Measurements from ENCODE around the gene AAGAB. TPM values are rescaled to one million over a fixed set of nuclear protein-coding genes. Genes with fewer than 3 reads are reported as not detected.

The AAGAB gene
- total and polyA plus RNA-seq, 7 donors, result 22.4 to 48.1 (median 34.5) TPM

DNA sequence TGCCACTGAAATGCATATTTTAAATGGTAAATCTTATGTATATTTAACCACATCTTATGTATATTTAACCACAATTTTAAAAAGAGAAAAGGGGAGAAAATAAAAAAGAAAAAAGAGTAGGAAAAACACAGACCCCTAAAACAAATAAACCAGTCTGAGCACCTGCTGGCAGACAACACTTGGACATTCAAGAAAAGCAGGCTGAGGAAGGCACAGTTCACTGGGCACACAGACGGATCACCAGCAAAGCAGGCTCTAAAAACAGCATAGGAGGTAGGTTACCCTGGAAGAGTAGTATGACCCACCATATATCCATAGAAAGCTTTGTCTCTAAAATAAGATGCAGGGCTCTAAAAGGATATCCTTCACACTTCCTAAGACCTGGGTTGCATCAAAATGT is 27.0 kb downstream of the AAGAB start:
- Histone ChIP-seq H3K9me3 (no peaks in the 10 kb centered on the region), H3K4me3 (no peak overlapping the region), H3K36me3 (peaks cover 0 to 38% (median 15%) of the 10 kb centered on the region in 4 donors), H3K4me1 (no peaks in the 10 kb centered on the region), H3K27me3 (no peaks in the 10 kb centered on the region), H3K27ac (no peak overlapping the region)
- TF ChIP-seq EP300 (IDR thresholded peaks at IDR 0.05) (no peak), POLR2A (IDR thresholded peaks at IDR 0.05) (no peak), POLR2AphosphoS5 (IDR thresholded peaks at IDR 0.05) (no peak)
- TF ChIP-seq, protein P1, sequence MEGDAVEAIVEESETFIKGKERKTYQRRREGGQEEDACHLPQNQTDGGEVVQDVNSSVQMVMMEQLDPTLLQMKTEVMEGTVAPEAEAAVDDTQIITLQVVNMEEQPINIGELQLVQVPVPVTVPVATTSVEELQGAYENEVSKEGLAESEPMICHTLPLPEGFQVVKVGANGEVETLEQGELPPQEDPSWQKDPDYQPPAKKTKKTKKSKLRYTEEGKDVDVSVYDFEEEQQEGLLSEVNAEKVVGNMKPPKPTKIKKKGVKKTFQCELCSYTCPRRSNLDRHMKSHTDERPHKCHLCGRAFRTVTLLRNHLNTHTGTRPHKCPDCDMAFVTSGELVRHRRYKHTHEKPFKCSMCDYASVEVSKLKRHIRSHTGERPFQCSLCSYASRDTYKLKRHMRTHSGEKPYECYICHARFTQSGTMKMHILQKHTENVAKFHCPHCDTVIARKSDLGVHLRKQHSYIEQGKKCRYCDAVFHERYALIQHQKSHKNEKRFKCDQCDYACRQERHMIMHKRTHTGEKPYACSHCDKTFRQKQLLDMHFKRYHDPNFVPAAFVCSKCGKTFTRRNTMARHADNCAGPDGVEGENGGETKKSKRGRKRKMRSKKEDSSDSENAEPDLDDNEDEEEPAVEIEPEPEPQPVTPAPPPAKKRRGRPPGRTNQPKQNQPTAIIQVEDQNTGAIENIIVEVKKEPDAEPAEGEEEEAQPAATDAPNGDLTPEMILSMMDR (IDR thresholded peaks at IDR 0.05), result no peak
- intact Hi-C loops (cut with DNase I), result no loop called here
- 84 to 94% methylated on average over 1 of the region's 1 CpG for WGBS, 2 donors
- DNase-seq, result no peak

DNA sequence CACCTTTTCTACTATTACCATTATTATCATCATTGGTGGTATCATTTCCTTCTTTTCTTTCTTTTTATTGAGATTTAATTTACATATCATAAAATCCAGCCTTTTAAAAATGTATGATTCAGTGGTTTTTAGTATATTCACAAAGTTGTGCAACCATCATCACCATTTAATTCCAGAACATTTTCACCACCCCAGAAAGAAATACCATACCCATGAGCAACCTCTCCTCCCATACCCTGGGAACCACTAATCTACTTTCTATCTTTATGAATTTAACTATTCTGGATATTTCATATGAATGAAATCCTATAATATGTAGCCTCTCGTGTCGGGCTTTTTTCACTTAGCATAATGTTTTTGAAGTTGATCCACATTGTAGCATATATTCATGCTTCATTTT is 29.1 kb downstream of the AAGAB start:
- H3K36me3 ChIP-seq, result peaks cover 0 to 19% (median 2%) of the 10 kb centered on the region in 4 donors
- no peak overlapping the region for H3K27ac ChIP-seq
- WGBS, 2 donors, result 94 to 97% methylated on average over 2 of the region's 2 CpGs
- no peaks in the 10 kb centered on the region for H3K9me3 ChIP-seq
- H3K4me1 ChIP-seq, result no peaks in the 10 kb centered on the region
- intact Hi-C loops (cut with DNase I), result no loop called here
- no peaks in the 10 kb centered on the region for H3K27me3 ChIP-seq
- no peak overlapping the region for H3K4me3 ChIP-seq
- no peak for DNase-seq
- TF ChIP-seq POLR2A (IDR thresholded peaks at IDR 0.05) (no peak), POLR2AphosphoS5 (IDR thresholded peaks at IDR 0.05) (no peak), EP300 (IDR thresholded peaks at IDR 0.05) (no peak)
- TF ChIP-seq, protein P1 (IDR thresholded peaks at IDR 0.05), result no peak

DNA sequence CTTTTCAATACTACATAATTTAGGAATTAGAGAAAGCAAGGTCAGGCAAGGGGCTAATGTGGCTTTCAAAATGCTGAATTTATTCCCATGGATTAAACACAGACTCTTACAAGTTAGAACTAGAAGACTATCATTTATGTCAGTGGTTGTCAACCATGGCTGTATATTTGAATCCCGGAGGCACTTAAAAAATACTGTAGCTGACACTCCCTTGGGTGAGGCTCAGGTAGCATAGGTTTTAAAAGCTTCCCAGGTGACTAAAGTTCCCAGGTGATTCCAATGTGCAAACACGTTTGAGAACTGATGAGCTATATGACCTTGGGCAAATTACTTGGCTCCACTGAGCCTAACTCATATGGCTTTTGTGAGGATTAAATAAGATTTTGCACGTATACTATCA is 29.6 kb downstream of the AAGAB start:
- intact Hi-C loops (cut with DNase I), result no loop called here
- WGBS, 2 donors, result 19 to 69% methylated on average over 3 of the region's 3 CpGs
- Histone ChIP-seq H3K36me3 (peaks cover 0 to 15% (median 0%) of the 10 kb centered on the region in 4 donors), H3K4me1 (no peaks in the 10 kb centered on the region), H3K27ac (no peak overlapping the region), H3K27me3 (no peaks in the 10 kb centered on the region), H3K4me3 (no peak overlapping the region), H3K9me3 (no peaks in the 10 kb centered on the region)
- no peak for DNase-seq
- TF ChIP-seq POLR2A (IDR thresholded peaks at IDR 0.05), result no peak
- TF ChIP-seq, protein P1 (IDR thresholded peaks at IDR 0.05), result no peak
- no peak for TF ChIP-seq POLR2AphosphoS5 (IDR thresholded peaks at IDR 0.05)
- TF ChIP-seq EP300 (IDR thresholded peaks at IDR 0.05), result no peak

DNA sequence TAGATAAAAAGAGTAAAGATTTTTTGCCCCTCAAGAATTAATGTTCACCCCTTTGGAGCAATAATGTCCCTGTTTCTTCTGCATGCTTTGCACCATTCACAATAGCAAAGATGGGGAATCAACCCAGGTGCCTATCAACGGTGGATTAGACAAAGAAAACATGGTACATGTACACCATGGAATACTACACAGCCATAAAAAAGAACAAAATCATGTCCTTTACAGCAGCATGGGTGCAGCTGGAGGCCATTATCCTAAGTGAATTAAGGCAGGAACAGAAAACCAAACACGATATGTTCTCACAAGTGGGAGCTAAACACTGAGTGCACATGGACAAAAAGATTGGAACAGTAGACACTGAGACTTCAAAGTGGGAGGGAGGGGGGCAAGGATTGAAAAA is 35.2 kb downstream of the AAGAB start:
- intact Hi-C loops (cut with DNase I), result no loop called here
- Histone ChIP-seq H3K4me1 (no peaks in the 10 kb centered on the region), H3K9me3 (no peaks in the 10 kb centered on the region), H3K27ac (no peak overlapping the region), H3K27me3 (no peaks in the 10 kb centered on the region), H3K36me3 (no peaks in the 10 kb centered on the region), H3K4me3 (no peak overlapping the region)
- no peak for TF ChIP-seq POLR2AphosphoS5 (IDR thresholded peaks at IDR 0.05)
- WGBS, 2 donors, result 97 to 99% methylated on average over 2 of the region's 2 CpGs
- no peak for DNase-seq

DNA sequence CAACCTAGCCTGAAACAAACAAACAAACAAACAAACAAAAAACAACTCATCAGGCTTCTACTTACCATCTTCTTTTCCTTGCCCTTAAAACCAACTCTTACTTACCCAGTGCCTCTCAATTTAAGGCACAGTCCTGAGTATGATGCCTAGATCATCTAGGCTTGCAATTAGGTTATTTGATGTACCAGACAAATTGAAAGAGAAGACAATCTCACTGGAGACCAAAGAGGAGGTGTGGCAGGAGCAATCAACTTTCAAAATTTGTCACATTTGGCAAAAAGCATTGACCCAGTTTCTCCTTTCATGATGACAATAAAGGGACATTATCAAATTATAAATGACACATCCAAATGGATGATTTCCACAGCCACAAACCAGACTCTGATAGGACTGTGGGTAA is 36.0 kb downstream of the AAGAB start:
- H3K4me1 ChIP-seq, result no peaks in the 10 kb centered on the region
- no peak overlapping the region for H3K27ac ChIP-seq
- H3K27me3 ChIP-seq, result no peaks in the 10 kb centered on the region
- DNase-seq, result no peak
- TF ChIP-seq, protein P1 (IDR thresholded peaks at IDR 0.05), result no peak
- TF ChIP-seq POLR2AphosphoS5 (IDR thresholded peaks at IDR 0.05) (no peak), EP300 (IDR thresholded peaks at IDR 0.05) (no peak), POLR2A (IDR thresholded peaks at IDR 0.05) (no peak)
- no peaks in the 10 kb centered on the region for H3K9me3 ChIP-seq
- no peaks in the 10 kb centered on the region for H3K36me3 ChIP-seq
- no peak overlapping the region for H3K4me3 ChIP-seq
- intact Hi-C loops (cut with DNase I), result no loop called here
